CD4-positive, alpha-beta T cell treated with Interleukin-1 beta for 1 hour (primary cell): ENCODE data around the gene OR8B2.
"Not testable (repeated sequence)": the region's sequence is repeated elsewhere in the genome, so short reads cannot be mapped to it uniquely, and the experiment has no call there.

Source experiments
- DNase-seq, 2 donors: peaks; one replicate each; pipeline ENCODE4 v3.0.0-alpha.2; 2020 to 2022

OR8B2 gene

GRCh38 chr11:124384399-124384798 lies at the start of gene OR8B2:
Gene OR8B2, minus strand, starts transcription at chr11:124384499. Its CDS starts 1,156 bp downstream, at chr11:124383343.
- no peak for DNase-seq

GRCh38 chr11:124429599-124429998 lies 45.3 kb upstream of the OR8B2 start:
- DNase-seq, result no peak

GRCh38 chr11:124424384-124424921 lies 40.2 kb upstream of the OR8B2 start, which contains the start of gene OR8B4:
Gene OR8B4, minus strand, starts transcription at chr11:124424871. Its CDS starts 0 bp downstream, at chr11:124424871.
- no peak for DNase-seq

GRCh38 chr11:124421043-124421442 lies 36.7 kb upstream of the OR8B2 start:
- no peak for DNase-seq

- DNase-seq, result peak in 1 of 2 donors; percentile 17
Measured at GRCh38 chr11:124415356-124415923, 31.1 kb upstream of the OR8B2 start.

- DNase-seq, result no peak
Measured at GRCh38 chr11:124409906-124410305, 25.6 kb upstream of the OR8B2 start.

GRCh38 chr11:124405581-124405980 lies 21.3 kb upstream of the OR8B2 start:
- no peak for DNase-seq

GRCh38 chr11:124403186-124403585 lies 18.9 kb upstream of the OR8B2 start:
- not testable (repeated sequence) for DNase-seq

- DNase-seq, result peak; percentile 21 to 30
Measured at GRCh38 chr11:124402326-124402922, 18.1 kb upstream of the OR8B2 start.

GRCh38 chr11:124398924-124399323 lies 14.6 kb upstream of the OR8B2 start, which contains the start of gene OR8B3:
Gene OR8B3, minus strand, starts transcription at chr11:124399024. Its CDS starts 1,673 bp downstream, at chr11:124397351.
- no peak for DNase-seq

- DNase-seq, result not testable (repeated sequence)
Measured at GRCh38 chr11:124396847-124397246, 12.5 kb upstream of the OR8B2 start.

GRCh38 chr11:124394408-124394807 lies 10.1 kb upstream of the OR8B2 start:
- DNase-seq, result no peak

- not testable (repeated sequence) for DNase-seq
Measured at GRCh38 chr11:124382857-124383256, 1.4 kb downstream of the OR8B2 start.

GRCh38 chr11:124380585-124380984 lies 3.7 kb downstream of the OR8B2 start:
- no peak for DNase-seq

- DNase-seq, result no peak
Measured at GRCh38 chr11:124376280-124376679, 8.0 kb downstream of the OR8B2 start.

GRCh38 chr11:124359566-124359965 lies 24.7 kb downstream of the OR8B2 start:
- DNase-seq, result no peak

GRCh38 chr11:124346311-124346955 lies 37.9 kb downstream of the OR8B2 start:
- no peak for DNase-seq

GRCh38 chr11:124344346-124344745 lies 40.0 kb downstream of the OR8B2 start:
- DNase-seq, result no peak

- DNase-seq, result no peak
Measured at GRCh38 chr11:124340142-124340447, 44.2 kb downstream of the OR8B2 start.

- no peak for DNase-seq
Measured at GRCh38 chr11:124339396-124340141, 44.7 kb downstream of the OR8B2 start.
